OCI-LY1 (cell line): Measurements from ENCODE around the gene MAP2K7.

Experiments used
- EZH2 ChIP-seq: fragments of 200-600 bp; sonication (generic), shearing (Covaris generic); IDR thresholded peaks from 2 replicates; pipeline ENCODE4 v1.8.0; 2017; ENCODE audit warnings: borderline replicate concordance, mixed run types, mild to moderate bottlenecking, antibody characterized with exemption, low read length, moderate library complexity, mixed read lengths
- TF ChIP-seq, protein P1 (sequence below): fragments of 200-600 bp; sonication (generic), shearing (Covaris generic); IDR thresholded peaks from 2 replicates; pipeline ENCODE4 v1.5.1; 2017; ENCODE audit warnings: mild to moderate bottlenecking, antibody characterized with exemption, low read length, moderate library complexity, mixed read lengths

GRCh38 chr19:7887408-7888144 is 16.1 kb upstream of the MAP2K7 start:
- TF ChIP-seq, protein P1, sequence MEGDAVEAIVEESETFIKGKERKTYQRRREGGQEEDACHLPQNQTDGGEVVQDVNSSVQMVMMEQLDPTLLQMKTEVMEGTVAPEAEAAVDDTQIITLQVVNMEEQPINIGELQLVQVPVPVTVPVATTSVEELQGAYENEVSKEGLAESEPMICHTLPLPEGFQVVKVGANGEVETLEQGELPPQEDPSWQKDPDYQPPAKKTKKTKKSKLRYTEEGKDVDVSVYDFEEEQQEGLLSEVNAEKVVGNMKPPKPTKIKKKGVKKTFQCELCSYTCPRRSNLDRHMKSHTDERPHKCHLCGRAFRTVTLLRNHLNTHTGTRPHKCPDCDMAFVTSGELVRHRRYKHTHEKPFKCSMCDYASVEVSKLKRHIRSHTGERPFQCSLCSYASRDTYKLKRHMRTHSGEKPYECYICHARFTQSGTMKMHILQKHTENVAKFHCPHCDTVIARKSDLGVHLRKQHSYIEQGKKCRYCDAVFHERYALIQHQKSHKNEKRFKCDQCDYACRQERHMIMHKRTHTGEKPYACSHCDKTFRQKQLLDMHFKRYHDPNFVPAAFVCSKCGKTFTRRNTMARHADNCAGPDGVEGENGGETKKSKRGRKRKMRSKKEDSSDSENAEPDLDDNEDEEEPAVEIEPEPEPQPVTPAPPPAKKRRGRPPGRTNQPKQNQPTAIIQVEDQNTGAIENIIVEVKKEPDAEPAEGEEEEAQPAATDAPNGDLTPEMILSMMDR: no peak
- TF ChIP-seq EZH2: no peak
